Skeletal muscle cell (primary cell): ENCODE measurements around the gene PDIA4.
"Not testable (repeated sequence)": the region's sequence is repeated elsewhere in the genome, so short reads cannot be mapped to it uniquely, and the experiment has no call there.

Source experiments
- DNase-seq: peaks from one replicate; pipeline ENCODE4 v3.0.0-alpha.2; 2010; ENCODE audit warnings: low read depth
- H3K4me3 ChIP-seq: 2 replicates; pipeline ENCODE4 v1.5.1; 2011; ENCODE audit warnings: low read depth, mild to moderate bottlenecking, control low read depth, low read length, moderate library complexity

The PDIA4 gene

GRCh38 chr7:149028346-149029109 is at the start of gene PDIA4:
Gene PDIA4, minus strand, starts transcription at chr7:149028505. Its CDS starts 97 bp downstream, at chr7:149028408.
- H3K4me3 ChIP-seq = peak within 1 kb of the TSS; percentile 90
- peak; percentile 98 for DNase-seq

DNA sequence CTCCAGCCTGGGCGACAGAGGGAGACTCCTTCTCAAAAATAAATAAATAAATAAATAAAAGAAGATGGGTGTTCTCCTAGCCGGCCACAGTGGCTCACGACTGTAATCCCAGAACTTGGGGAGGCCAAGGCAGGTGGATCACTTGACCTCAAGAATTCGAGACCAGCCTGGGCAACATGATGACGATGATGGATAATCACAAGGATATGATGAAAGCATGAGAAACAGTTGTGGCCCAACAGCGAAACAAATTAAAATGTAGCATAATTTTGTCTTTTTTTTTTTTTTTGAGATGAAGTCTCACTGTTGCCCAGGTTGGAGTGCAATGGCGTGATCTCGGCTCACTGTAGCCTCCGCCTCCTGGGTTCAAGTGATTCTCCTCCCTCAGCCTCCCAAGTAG is 49.3 kb upstream of the PDIA4 start:
- no peak for DNase-seq
- no peak overlapping the region for H3K4me3 ChIP-seq

- H3K4me3 ChIP-seq = no peak overlapping the region
- DNase-seq = no peak
Observed at GRCh38 chr7:149075286-149075685, 47.0 kb upstream of the PDIA4 start.

- no peak for DNase-seq
- H3K4me3 ChIP-seq = no peak overlapping the region
Observed at GRCh38 chr7:149074116-149074885, 46.0 kb upstream of the PDIA4 start.

- H3K4me3 ChIP-seq = no peak overlapping the region
- DNase-seq = no peak
Observed at GRCh38 chr7:149072438-149072775, 44.1 kb upstream of the PDIA4 start.

GRCh38 chr7:149071641-149072437 is 43.5 kb upstream of the PDIA4 start:
- H3K4me3 ChIP-seq = no peak overlapping the region

DNA sequence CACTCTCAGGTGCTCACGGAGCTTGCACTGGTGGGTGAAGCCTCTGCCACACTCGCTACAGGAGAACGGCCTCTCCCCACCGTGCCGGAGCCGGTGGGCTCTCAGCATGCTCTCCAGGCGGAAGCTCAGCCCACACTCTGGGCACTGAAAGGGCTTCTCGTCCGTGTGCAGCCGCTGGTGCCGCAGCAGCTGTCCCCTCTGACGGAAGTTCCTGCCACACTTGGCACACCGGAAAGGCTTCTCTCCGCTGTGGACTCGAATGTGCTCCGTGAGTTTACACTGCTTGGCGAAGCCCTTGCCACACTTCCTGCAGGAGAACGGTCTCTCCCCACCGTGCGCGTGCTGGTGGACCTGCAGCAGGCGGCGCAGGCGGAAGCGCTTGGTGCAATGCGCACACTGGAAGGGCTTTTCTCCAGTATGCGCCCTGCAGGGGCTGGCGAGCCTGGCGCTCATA is 42.9 kb upstream of the PDIA4 start:
- no peak overlapping the region for H3K4me3 ChIP-seq
- DNase-seq = no peak

More at GRCh38 chr7:149071641-149072437, 43.5 kb upstream of the PDIA4 start:
- DNase-seq = no peak

- no peak overlapping the region for H3K4me3 ChIP-seq
- DNase-seq = no peak
Observed at GRCh38 chr7:149070372-149071125, 42.2 kb upstream of the PDIA4 start.

DNA sequence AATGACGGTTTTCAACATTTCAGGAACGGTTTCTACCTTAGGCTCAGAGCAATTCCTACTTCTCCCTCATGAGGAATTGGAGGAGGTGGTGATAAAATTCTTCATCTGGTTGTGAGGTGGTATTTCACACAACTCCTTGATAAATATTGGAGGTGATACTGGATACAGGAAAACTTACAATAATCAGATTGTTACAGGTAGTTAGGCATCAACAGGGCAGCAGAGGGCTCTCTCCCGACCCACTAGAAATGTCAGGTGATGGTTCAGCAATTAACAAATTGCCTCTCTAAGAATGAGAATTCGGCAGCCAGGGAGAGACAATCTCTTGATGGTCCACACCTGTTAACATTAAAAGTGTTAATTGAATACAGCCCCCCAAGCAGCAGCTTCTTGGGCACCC is 39.6 kb upstream of the PDIA4 start:
- no peak overlapping the region for H3K4me3 ChIP-seq
- no peak for DNase-seq

- H3K4me3 ChIP-seq = no peak overlapping the region
- no peak for DNase-seq
Observed at GRCh38 chr7:149063476-149063875, 35.2 kb upstream of the PDIA4 start.

DNA sequence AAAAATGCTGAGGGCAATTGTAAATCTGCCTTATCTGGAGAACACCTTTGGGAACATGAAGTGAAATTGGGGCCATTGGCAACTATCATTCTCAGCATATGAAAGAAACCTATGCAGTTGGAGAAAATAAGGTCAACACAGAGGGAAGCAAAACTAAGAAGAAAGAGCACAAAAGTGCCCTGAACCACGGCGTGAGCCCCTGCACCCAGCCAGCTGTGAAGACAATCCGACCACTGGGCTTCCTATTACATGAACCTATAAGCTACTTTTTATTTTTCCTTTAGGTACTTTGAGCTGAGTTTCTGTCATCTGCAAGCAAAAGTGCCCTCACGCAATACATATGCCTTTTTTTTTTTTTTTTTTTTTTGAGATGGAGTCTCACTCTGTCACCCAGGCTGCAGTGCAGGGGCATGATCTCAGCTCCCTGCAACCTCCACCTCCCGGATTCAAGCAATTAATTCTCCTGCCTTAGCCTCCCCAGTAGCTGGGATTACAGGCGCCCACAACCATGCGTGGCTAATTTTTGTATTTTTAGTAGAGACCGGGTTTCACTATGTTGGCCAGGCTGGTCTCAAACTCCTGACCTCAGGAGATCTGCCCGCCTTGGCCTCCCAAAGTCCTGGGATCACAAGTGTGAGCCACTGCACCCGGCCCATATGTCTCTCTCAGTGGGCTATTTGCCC is 34.1 kb upstream of the PDIA4 start:
- not testable (repeated sequence) for DNase-seq, H3K4me3 ChIP-seq

DNA sequence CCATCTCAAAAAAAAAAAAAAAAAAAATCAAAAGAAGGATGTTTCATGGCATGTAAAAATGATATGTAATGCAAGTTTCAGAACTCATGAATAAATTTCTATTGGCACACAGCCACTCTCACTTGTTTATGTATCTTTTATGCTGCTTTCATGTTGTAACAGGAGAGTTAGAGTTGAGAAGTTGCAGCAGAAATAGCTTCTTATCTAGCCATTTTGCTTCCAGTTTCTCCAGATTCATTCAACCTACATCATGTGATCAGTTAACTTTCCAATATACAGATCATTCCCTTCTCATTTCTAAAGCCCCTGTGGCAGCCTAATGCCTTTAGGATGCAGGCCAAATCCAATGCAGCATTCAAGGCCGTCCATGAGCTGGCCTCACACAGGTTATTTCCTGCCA is 31.9 kb upstream of the PDIA4 start:
- H3K4me3 ChIP-seq = no peak overlapping the region

GRCh38 chr7:149053885-149054284 is 25.6 kb upstream of the PDIA4 start:
- no peak overlapping the region for H3K4me3 ChIP-seq

More for the DNA sequence above, 31.9 kb upstream of the PDIA4 start:
- no peak for DNase-seq

DNA sequence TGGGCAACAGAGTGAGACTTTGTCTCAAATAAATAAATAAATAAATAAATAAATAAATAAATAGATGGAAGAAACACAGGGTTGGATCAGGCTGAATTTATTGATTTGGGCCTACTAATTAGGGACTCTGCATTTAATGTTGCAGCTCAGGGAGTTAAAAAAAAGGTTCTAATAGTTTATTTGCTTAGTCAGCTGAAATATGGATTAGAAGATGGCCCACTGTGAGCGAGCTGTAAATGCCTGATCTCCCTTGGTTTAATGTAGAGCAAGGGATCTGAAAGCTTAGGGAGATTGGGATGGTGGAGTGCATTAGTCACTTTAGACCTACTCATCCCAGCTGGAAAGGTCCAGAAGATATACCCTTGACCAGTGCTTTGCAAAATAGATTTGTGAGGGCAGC is 25.1 kb upstream of the PDIA4 start:
- no peak overlapping the region for H3K4me3 ChIP-seq
- DNase-seq = no peak

More at GRCh38 chr7:149053885-149054284, 25.6 kb upstream of the PDIA4 start:
- DNase-seq = no peak

- DNase-seq = no peak
- no peak overlapping the region for H3K4me3 ChIP-seq
Observed at GRCh38 chr7:149050941-149051340, 22.6 kb upstream of the PDIA4 start.

- DNase-seq = no peak
- no peak overlapping the region for H3K4me3 ChIP-seq
Observed at GRCh38 chr7:149048805-149049204, 20.5 kb upstream of the PDIA4 start.

- no peak for DNase-seq
Observed at GRCh38 chr7:149046416-149046815, 18.1 kb upstream of the PDIA4 start.

DNA sequence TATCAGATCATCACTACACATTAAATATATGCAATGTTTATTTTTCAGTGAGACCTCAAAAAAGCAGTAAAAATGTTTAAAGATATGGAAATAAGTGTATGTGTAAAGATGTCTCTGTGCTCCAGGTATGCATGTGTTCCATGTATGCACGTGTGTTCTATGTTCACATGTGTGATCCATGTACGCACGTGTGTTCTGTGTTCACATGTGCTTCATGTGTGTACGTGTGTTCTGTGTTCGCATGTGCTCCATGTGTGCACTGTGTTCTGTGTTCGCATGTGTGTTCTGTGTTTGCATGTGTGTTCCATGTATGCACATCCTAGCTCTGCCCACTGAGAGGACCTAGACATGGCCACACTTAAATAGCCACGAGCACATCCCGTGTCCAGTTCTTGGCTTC is 15.6 kb upstream of the PDIA4 start:
- no peak overlapping the region for H3K4me3 ChIP-seq
- DNase-seq = no peak

More at GRCh38 chr7:149046416-149046815, 18.1 kb upstream of the PDIA4 start:
- H3K4me3 ChIP-seq = no peak overlapping the region

DNA sequence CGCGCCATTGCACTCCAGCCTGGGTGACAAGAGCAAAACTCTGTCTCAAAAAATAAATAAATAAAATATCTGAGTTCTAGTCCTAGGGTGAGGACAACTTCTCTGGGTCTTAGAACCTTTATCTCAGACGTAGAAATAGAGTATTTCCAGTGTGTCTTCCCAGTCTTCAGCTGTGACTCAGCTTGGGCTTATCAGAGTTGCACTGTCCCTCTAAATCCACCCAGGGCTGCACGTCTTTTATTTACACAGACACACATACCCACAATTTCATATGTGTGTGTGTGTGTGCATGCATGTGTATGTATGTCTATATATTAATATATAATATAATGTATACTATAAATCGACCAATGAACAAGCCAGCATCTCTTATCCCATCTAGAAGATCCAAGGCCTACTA is 13.0 kb upstream of the PDIA4 start:
- no peak for DNase-seq
- no peak overlapping the region for H3K4me3 ChIP-seq
